GM23338 (cell line): ENCODE measurements around the gene TGM2.

Source experiments
- CREB1 ChIP-seq: fragments of 250-450 bp; sonication (Bioruptor Pico); IDR thresholded peaks from 2 replicates; pipeline ENCODE4 v1.5.0; 2020; ENCODE audit warnings: low read depth, mild to moderate bottlenecking, moderate library complexity
- CTCF ChIP-seq, 2 experiments: fragments of 200-600 bp in 1 of 2; sonication (generic) in 1 of 2; conservative IDR thresholded peaks; 2 replicates each; pipeline versions ENCODE4 v1.5.1 to v1.6.1; 2016 to 2017; ENCODE audit warnings: antibody characterized with exemption in 2 of 2, low read depth in 2 of 2, mild to moderate bottlenecking in 2 of 2, moderate library complexity in 1 of 2
- EZH2 ChIP-seq: fragments of 200-600 bp; sonication (generic); IDR thresholded peaks from one replicate; pipeline ENCODE4 v1.8.0; 2017; ENCODE audit warnings: antibody characterized with exemption, mild to moderate bottlenecking, low read depth; ENCODE audit not compliant: unreplicated experiment
- EZH2phosphoT487 ChIP-seq: fragments of 200-600 bp; sonication (generic); IDR thresholded peaks from one replicate; pipeline ENCODE4 v1.8.1; 2018; ENCODE audit warnings: antibody characterized with exemption; ENCODE audit not compliant: unreplicated experiment
- JUNB ChIP-seq: IDR thresholded peaks from one replicate; pipeline ENCODE4 v1.6.1; 2016; ENCODE audit warnings: antibody characterized with exemption; ENCODE audit not compliant: unreplicated experiment
- POLR2AphosphoS5 ChIP-seq: IDR thresholded peaks from 2 replicates; pipeline ENCODE4 v1.6.1; 2016; ENCODE audit warnings: antibody characterized with exemption, low read depth
- REST ChIP-seq: IDR thresholded peaks from one replicate; pipeline ENCODE4 v1.6.1; 2018; ENCODE audit warnings: antibody characterized with exemption; ENCODE audit not compliant: unreplicated experiment

- TF ChIP-seq REST (no peak), CTCF (conservative IDR thresholded peaks at IDR 0.05; ENCODE audit: low read depth in 2 of 2) (no peak), EZH2phosphoT487 (no peak), EZH2 (no peak), POLR2AphosphoS5 (no peak), CREB1 (no peak), JUNB (no peak)
Measured at GRCh38 chr20:38139977-38140753, 24.9 kb downstream of the TGM2 start.
